ENCODE data around the gene RASSF7.

- TF ChIP-seq POLR2A (IDR thresholded peaks at IDR 0.05; ENCODE audit: low read length) (no peak), RAD21 (conservative IDR thresholded peaks at IDR 0.05 in 1 of 2, IDR thresholded peaks at IDR 0.05 in 1 of 2) (no peak), PHF8 (IDR thresholded peaks at IDR 0.05; ENCODE audit: borderline replicate concordance, low read depth) (no peak), HES2 (IDR thresholded peaks at IDR 0.05) (no peak)
These were observed 21.0 kb downstream of the RASSF7 start for GRCh38 chr11:581752-582151.
